ENCODE data around the gene CCDC112.

Gene CCDC112

DNA sequence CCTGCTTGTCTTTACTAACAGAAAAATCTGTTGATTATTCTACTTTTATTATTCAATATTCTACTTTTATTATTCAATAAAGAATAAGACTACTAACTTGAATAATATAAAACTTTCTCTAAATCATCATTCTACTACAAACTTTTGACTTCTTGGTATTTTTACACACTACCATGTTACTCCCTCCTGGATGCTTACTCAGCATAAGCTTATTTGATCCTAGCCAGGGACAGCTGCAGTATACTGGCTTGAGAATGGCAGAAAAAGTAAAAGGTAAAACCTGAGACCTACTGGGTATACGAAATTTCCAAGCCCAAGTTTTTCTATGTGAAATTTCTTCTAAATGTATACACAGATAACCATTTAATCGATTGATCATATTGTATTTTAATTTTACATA lies 59.9 kb downstream of the CCDC112 start:
- no peak for DNase-seq
- TF ChIP-seq, protein P1, sequence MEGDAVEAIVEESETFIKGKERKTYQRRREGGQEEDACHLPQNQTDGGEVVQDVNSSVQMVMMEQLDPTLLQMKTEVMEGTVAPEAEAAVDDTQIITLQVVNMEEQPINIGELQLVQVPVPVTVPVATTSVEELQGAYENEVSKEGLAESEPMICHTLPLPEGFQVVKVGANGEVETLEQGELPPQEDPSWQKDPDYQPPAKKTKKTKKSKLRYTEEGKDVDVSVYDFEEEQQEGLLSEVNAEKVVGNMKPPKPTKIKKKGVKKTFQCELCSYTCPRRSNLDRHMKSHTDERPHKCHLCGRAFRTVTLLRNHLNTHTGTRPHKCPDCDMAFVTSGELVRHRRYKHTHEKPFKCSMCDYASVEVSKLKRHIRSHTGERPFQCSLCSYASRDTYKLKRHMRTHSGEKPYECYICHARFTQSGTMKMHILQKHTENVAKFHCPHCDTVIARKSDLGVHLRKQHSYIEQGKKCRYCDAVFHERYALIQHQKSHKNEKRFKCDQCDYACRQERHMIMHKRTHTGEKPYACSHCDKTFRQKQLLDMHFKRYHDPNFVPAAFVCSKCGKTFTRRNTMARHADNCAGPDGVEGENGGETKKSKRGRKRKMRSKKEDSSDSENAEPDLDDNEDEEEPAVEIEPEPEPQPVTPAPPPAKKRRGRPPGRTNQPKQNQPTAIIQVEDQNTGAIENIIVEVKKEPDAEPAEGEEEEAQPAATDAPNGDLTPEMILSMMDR (IDR thresholded peaks at IDR 0.05; ENCODE audit: low read depth, low read length, missing control alignments), result no peak
- Histone ChIP-seq H3K4me3 (ENCODE audit: low read depth, low read length) (no peak overlapping the region), H3K36me3 (replicated peaks) (peaks cover 14% of the 10 kb centered on the region), H3K27me3 (replicated peaks) (no peaks in the 10 kb centered on the region), H3K27ac (no peak overlapping the region)
- in situ Hi-C loops (cut with HindIII; ENCODE audit: low pct_ligation_motif_present, low sequenced_read_pairs), result no loop called here

GRCh38 chr5:115231598-115231997 lies 64.9 kb downstream of the CCDC112 start:
- H3K27me3 ChIP-seq (replicated peaks), result no peaks in the 10 kb centered on the region
- H3K4me3 ChIP-seq (ENCODE audit: low read depth, low read length), result no peak overlapping the region
- no peak for DNase-seq
- in situ Hi-C loops (cut with HindIII; ENCODE audit: low pct_ligation_motif_present, low sequenced_read_pairs), result no loop called here
- H3K36me3 ChIP-seq (replicated peaks), result peaks cover 2% of the 10 kb centered on the region
- TF ChIP-seq, protein P1 (IDR thresholded peaks at IDR 0.05; ENCODE audit: low read depth, low read length, missing control alignments), result no peak
- H3K27ac ChIP-seq, result no peak overlapping the region

- H3K36me3 ChIP-seq (replicated peaks), result peaks cover 2% of the 10 kb centered on the region
Observed at GRCh38 chr5:115229606-115230005, 66.8 kb downstream of the CCDC112 start.

GRCh38 chr5:115227281-115227680 lies 69.2 kb downstream of the CCDC112 start:
- Histone ChIP-seq H3K27ac (no peak overlapping the region), H3K27me3 (replicated peaks) (no peaks in the 10 kb centered on the region), H3K36me3 (replicated peaks) (peaks cover 2% of the 10 kb centered on the region), H3K4me3 (ENCODE audit: low read depth, low read length) (no peak overlapping the region)
- no peak for DNase-seq
- in situ Hi-C loops (cut with HindIII; ENCODE audit: low pct_ligation_motif_present, low sequenced_read_pairs), result no loop called here
- TF ChIP-seq, protein P1 (IDR thresholded peaks at IDR 0.05; ENCODE audit: low read depth, low read length, missing control alignments), result no peak

More at GRCh38 chr5:115229606-115230005, 66.8 kb downstream of the CCDC112 start:
- H3K27me3 ChIP-seq (replicated peaks), result no peaks in the 10 kb centered on the region
- no peak overlapping the region for H3K27ac ChIP-seq
- in situ Hi-C loops (cut with HindIII; ENCODE audit: low pct_ligation_motif_present, low sequenced_read_pairs), result no loop called here
- H3K4me3 ChIP-seq (ENCODE audit: low read depth, low read length), result no peak overlapping the region
- TF ChIP-seq, protein P1 (IDR thresholded peaks at IDR 0.05; ENCODE audit: low read depth, low read length, missing control alignments), result no peak
- no peak for DNase-seq
